BLaER1 (cell line): Measurements from ENCODE around the gene GUCY2C.
"Not testable (repeated sequence)": the region's sequence is repeated elsewhere in the genome, so short reads cannot be mapped to it uniquely, and the experiment has no call there.

Experiments
- H3K27ac ChIP-seq: shearing (Covaris generic); formaldehyde crosslinking; 2 replicates; pipeline ENCODE4 v1.8.1; 2022
- H3K27me3 ChIP-seq: shearing (Covaris generic); formaldehyde crosslinking; 2 replicates; pipeline ENCODE4 v1.8.1; 2022
- H3K36me3 ChIP-seq: shearing (Covaris generic); formaldehyde crosslinking; 2 replicates; pipeline ENCODE4 v1.8.1; 2022
- H3K4me1 ChIP-seq: shearing (Covaris generic); formaldehyde crosslinking; 2 replicates; pipeline ENCODE4 v1.8.1; 2022
- H3K4me2 ChIP-seq: shearing (Covaris generic); formaldehyde crosslinking; 2 replicates; pipeline ENCODE4 v1.8.1; 2022
- H3K4me3 ChIP-seq: shearing (Covaris generic); formaldehyde crosslinking; 2 replicates; pipeline ENCODE4 v1.8.1; 2022
- H3K9ac ChIP-seq: shearing (Covaris generic); formaldehyde crosslinking; 2 replicates; pipeline ENCODE4 v1.8.1; 2022
- H3K9me3 ChIP-seq: shearing (Covaris generic); formaldehyde crosslinking; 2 replicates; pipeline ENCODE4 v1.8.1; 2022
- H4K20me1 ChIP-seq: shearing (Covaris generic); formaldehyde crosslinking; 2 replicates; pipeline ENCODE4 v1.8.1; 2022
- Cebpa-rat ChIP-seq: shearing (Covaris generic); IDR thresholded peaks from 2 replicates; pipeline ENCODE4 v1.8.1; 2022

Gene GUCY2C

GRCh38 chr12:14689996-14690395, 6.4 kb downstream of the GUCY2C start:
- no peaks in the 10 kb centered on the region for H3K9me3 ChIP-seq
- H3K4me1 ChIP-seq, result no peaks in the 10 kb centered on the region
- H3K9ac ChIP-seq, result no peak overlapping the region
- H3K4me3 ChIP-seq, result no peak overlapping the region
- H3K36me3 ChIP-seq, result no peaks in the 10 kb centered on the region
- no peaks in the 10 kb centered on the region for H4K20me1 ChIP-seq
- H3K4me2 ChIP-seq, result no peak overlapping the region
- no peaks in the 10 kb centered on the region for H3K27me3 ChIP-seq
- H3K27ac ChIP-seq, result no peak overlapping the region
- TF ChIP-seq Cebpa-rat, result no peak

- Histone ChIP-seq H3K4me3 (no peak overlapping the region), H4K20me1 (no peaks in the 10 kb centered on the region), H3K4me2 (no peak overlapping the region), H3K27me3 (no peaks in the 10 kb centered on the region), H3K4me1 (no peaks in the 10 kb centered on the region), H3K9me3 (no peaks in the 10 kb centered on the region), H3K36me3 (no peaks in the 10 kb centered on the region), H3K9ac (no peak overlapping the region), H3K27ac (no peak overlapping the region)
- TF ChIP-seq Cebpa-rat, result no peak
Measured at GRCh38 chr12:14689144-14689543, 7.3 kb downstream of the GUCY2C start.

GRCh38 chr12:14682231-14682630, 14.2 kb downstream of the GUCY2C start:
- not testable (repeated sequence) for H3K9ac ChIP-seq, H3K4me1 ChIP-seq, H4K20me1 ChIP-seq, H3K4me3 ChIP-seq, H3K27me3 ChIP-seq, H3K9me3 ChIP-seq, H3K36me3 ChIP-seq, H3K4me2 ChIP-seq, H3K27ac ChIP-seq

GRCh38 chr12:14681625-14682024, 14.8 kb downstream of the GUCY2C start:
- H3K36me3 ChIP-seq, result no peaks in the 10 kb centered on the region
- no peaks in the 10 kb centered on the region for H3K27me3 ChIP-seq
- no peaks in the 10 kb centered on the region for H3K9me3 ChIP-seq
- no peak overlapping the region for H3K9ac ChIP-seq
- TF ChIP-seq Cebpa-rat, result no peak
- H3K27ac ChIP-seq, result no peak overlapping the region
- no peak overlapping the region for H3K4me2 ChIP-seq
- H3K4me1 ChIP-seq, result no peaks in the 10 kb centered on the region
- no peaks in the 10 kb centered on the region for H4K20me1 ChIP-seq
- H3K4me3 ChIP-seq, result no peak overlapping the region

GRCh38 chr12:14681190-14681589, 15.2 kb downstream of the GUCY2C start:
- no peaks in the 10 kb centered on the region for H4K20me1 ChIP-seq
- no peaks in the 10 kb centered on the region for H3K36me3 ChIP-seq
- H3K9me3 ChIP-seq, result no peaks in the 10 kb centered on the region
- no peak overlapping the region for H3K4me3 ChIP-seq
- no peaks in the 10 kb centered on the region for H3K4me1 ChIP-seq
- no peak overlapping the region for H3K27ac ChIP-seq
- no peak overlapping the region for H3K4me2 ChIP-seq
- TF ChIP-seq Cebpa-rat, result no peak
- no peaks in the 10 kb centered on the region for H3K27me3 ChIP-seq
- no peak overlapping the region for H3K9ac ChIP-seq

GRCh38 chr12:14678547-14679150, 17.8 kb downstream of the GUCY2C start:
- H3K4me3 ChIP-seq, result no peak overlapping the region
- no peak overlapping the region for H3K27ac ChIP-seq
- no peak overlapping the region for H3K4me2 ChIP-seq
- no peak overlapping the region for H3K9ac ChIP-seq
- H3K4me1 ChIP-seq, result 0 out of 2 replicates have a peak, but pooled peaks cover 1% of the 10 kb centered on the region
- no peak for TF ChIP-seq Cebpa-rat
- no peaks in the 10 kb centered on the region for H3K36me3 ChIP-seq
- H4K20me1 ChIP-seq, result no peaks in the 10 kb centered on the region
- no peaks in the 10 kb centered on the region for H3K9me3 ChIP-seq
- H3K27me3 ChIP-seq, result no peaks in the 10 kb centered on the region

- Histone ChIP-seq H3K4me2 (no peak overlapping the region), H4K20me1 (no peaks in the 10 kb centered on the region), H3K9ac (no peak overlapping the region), H3K27me3 (no peaks in the 10 kb centered on the region), H3K4me1 (peaks cover 12% of the 10 kb centered on the region; the same call in 1 of the 2 replicates), H3K4me3 (no peak overlapping the region), H3K9me3 (peaks cover 10% of the 10 kb centered on the region), H3K36me3 (no peaks in the 10 kb centered on the region), H3K27ac (no peak overlapping the region)
- no peak for TF ChIP-seq Cebpa-rat
Measured at GRCh38 chr12:14668591-14668990, 27.8 kb downstream of the GUCY2C start.

- Histone ChIP-seq H3K9ac (no peak overlapping the region), H3K27me3 (no peaks in the 10 kb centered on the region), H3K4me1 (peaks cover 10% of the 10 kb centered on the region; the same call in 1 of the 2 replicates), H4K20me1 (no peaks in the 10 kb centered on the region), H3K36me3 (no peaks in the 10 kb centered on the region), H3K27ac (no peak overlapping the region), H3K4me3 (no peak overlapping the region), H3K9me3 (peaks cover 3% of the 10 kb centered on the region), H3K4me2 (no peak overlapping the region)
- TF ChIP-seq Cebpa-rat, result no peak
Measured at GRCh38 chr12:14665354-14666348, 30.7 kb downstream of the GUCY2C start.

GRCh38 chr12:14664434-14665023, 31.9 kb downstream of the GUCY2C start:
- Histone ChIP-seq H3K4me1 (peaks cover 10% of the 10 kb centered on the region; the same call in 1 of the 2 replicates), H3K27me3 (no peaks in the 10 kb centered on the region), H3K4me3 (no peak overlapping the region), H3K9ac (no peak overlapping the region), H4K20me1 (no peaks in the 10 kb centered on the region), H3K4me2 (no peak overlapping the region), H3K27ac (no peak overlapping the region), H3K36me3 (no peaks in the 10 kb centered on the region), H3K9me3 (no peaks in the 10 kb centered on the region; the same call in 1 of the 2 replicates)
- no peak for TF ChIP-seq Cebpa-rat

GRCh38 chr12:14663002-14663401, 33.4 kb downstream of the GUCY2C start:
- no peak overlapping the region for H3K4me3 ChIP-seq
- no peaks in the 10 kb centered on the region for H3K36me3 ChIP-seq
- H4K20me1 ChIP-seq, result no peaks in the 10 kb centered on the region
- no peak overlapping the region for H3K4me2 ChIP-seq
- TF ChIP-seq Cebpa-rat, result no peak
- peaks cover 10% of the 10 kb centered on the region; the same call in 1 of the 2 replicates for H3K4me1 ChIP-seq
- no peak overlapping the region for H3K27ac ChIP-seq
- no peak overlapping the region for H3K9ac ChIP-seq
- no peaks in the 10 kb centered on the region for H3K27me3 ChIP-seq
- H3K9me3 ChIP-seq, result no peaks in the 10 kb centered on the region; the same call in 1 of the 2 replicates
